ENCODE results near the gene COG6.

Gene COG6

DNA sequence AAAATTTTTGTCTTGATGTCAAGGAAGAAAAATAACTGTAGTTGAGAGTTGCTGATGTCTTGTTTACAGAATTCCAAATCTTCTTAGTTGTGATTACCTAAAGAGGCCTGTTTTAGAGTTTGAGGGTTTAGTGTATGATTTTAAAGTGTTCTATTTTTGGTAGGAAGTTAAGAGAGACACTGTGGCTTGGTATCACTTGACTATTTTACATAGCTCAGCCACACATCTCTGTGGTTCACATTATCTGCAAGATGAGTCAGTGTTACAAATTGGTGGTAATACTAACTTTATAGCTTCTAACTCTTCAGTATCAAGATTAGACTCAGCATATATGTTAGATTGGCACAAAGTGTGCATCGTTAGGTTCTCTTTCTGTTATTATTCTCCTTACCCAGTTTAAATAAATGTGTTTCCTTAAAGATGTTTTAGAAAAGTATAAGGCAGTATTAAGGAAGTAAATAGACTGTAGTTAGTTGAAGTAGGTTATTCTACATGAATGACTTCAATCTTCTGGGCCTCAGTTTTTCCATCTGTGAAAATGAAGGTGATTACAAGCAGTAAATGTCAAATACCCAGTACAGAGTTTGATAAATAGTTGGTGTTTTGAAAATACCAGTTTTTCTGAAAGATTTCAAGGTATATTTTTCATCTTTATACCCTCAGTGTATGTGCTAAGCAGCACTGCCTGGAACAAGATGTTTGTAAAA is 33.4 kb downstream of the COG6 start:
- H3K4me3 ChIP-seq (ENCODE audit: low read depth, low read length), result no peak overlapping the region
- no peak for TF ChIP-seq CTCF (IDR thresholded peaks at IDR 0.05; ENCODE audit: low read depth, low read length)

DNA sequence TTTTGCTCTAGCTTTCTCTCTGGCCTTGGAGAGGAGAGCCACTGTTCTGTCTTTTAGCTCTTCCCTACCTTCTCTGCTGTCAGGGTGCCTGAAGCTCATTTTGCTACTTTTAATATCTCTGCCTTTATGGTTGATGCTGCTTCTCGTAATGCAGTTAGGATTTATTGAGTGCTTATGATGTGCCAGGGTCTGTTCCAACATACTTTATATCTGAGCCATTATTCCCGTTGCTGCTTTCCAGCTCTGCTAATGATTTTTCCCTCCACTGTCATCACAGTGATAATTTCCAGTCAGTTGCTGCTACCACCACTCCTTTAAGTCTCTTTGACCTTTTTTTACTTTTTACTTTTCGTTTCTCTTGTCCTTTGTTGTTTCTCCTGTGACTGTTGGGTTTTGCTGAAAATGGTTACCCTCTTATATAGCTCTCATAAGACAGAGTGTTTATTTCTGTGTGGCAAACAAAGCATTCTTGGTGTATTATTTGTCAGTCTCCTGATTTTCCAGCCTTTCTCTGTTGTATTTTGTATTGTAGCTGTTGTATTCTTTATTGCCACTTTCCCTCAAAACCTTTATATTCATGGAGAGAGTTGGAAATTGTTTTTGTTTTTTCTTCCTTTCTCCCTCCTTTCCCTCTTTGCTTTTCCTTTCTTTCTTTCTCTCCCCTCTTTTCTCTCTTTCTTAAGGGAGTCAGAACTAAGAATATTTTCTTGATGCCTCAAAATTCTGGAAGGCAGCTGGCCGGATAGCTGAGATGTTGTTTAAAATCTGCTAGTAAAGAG is 37.4 kb downstream of the COG6 start:
- H3K4me3 ChIP-seq (ENCODE audit: low read depth, low read length), result peak overlapping the region; percentile 23
- no peak for TF ChIP-seq CTCF (IDR thresholded peaks at IDR 0.05; ENCODE audit: low read depth, low read length)

- TF ChIP-seq CTCF (IDR thresholded peaks at IDR 0.05; ENCODE audit: low read depth, low read length), result no peak
- H3K4me3 ChIP-seq (ENCODE audit: low read depth, low read length), result no peak overlapping the region
These were observed 43.8 kb downstream of the COG6 start for GRCh38 chr13:39699274-39699673.

- H3K4me3 ChIP-seq (ENCODE audit: low read depth, low read length), result no peak overlapping the region
- no peak for TF ChIP-seq CTCF (IDR thresholded peaks at IDR 0.05; ENCODE audit: low read depth, low read length)
These were observed 57.2 kb downstream of the COG6 start for GRCh38 chr13:39712626-39713025.

GRCh38 chr13:39729156-39729555 is 73.7 kb downstream of the COG6 start:
- no peak overlapping the region for H3K4me3 ChIP-seq (ENCODE audit: low read depth, low read length)
- no peak for TF ChIP-seq CTCF (IDR thresholded peaks at IDR 0.05; ENCODE audit: low read depth, low read length)

DNA sequence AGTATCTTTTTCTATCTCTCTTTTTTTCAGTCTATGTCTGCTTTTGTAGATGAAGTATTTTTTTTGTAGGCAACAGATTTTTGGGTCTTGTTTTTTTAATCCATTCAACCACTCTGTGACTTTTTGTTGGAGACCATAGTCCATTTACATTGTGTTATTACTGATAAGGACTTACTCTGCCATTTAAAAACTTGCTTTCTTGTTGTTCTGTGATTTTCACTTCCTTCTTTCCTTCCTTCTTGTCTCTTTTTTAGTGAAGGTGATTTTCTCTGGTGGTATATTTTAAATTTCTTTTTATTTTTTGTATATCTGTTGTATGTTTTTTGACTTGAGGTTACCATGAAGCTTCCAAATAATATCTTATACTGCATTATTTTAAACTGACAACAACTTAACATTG is 79.5 kb downstream of the COG6 start:
- no peak for TF ChIP-seq CTCF (IDR thresholded peaks at IDR 0.05; ENCODE audit: low read depth, low read length)
- no peak overlapping the region for H3K4me3 ChIP-seq (ENCODE audit: low read depth, low read length)

DNA sequence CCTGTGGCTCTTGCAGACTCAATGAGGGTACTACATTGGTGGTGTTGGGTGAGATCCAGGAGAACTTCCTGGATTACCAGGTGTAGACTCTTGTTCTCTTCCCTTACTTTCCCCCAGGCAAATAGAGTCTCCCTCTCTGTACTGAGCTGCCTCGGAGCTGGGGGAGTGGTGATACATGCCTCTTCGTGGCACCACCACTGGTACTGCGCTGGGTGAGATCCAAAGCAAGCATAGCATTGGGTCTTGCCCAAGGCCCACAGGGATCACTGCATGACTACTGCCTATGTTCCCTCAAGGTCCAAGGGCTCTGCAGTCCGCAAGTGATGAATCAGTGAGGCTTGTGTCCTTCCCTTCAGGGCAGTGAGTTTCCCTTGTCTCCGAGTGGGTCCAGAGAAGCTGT is 81.6 kb downstream of the COG6 start:
- TF ChIP-seq CTCF (IDR thresholded peaks at IDR 0.05; ENCODE audit: low read depth, low read length), result no peak
- H3K4me3 ChIP-seq (ENCODE audit: low read depth, low read length), result no peak overlapping the region
